Progenitor cell of endocrine pancreas (in vitro differentiated cells): ENCODE data around the gene SCART1. TPM values are rescaled to one million over a fixed set of nuclear protein-coding genes. Genes with fewer than 3 reads are reported as not detected.

Source experiments
- DNase-seq: peaks from one replicate; pipeline ENCODE4 v3.0.0; 2021; ENCODE audit warnings: low spot score; ENCODE audit not compliant: unreplicated experiment
- H3K27ac Mint-ChIP-seq: 2 replicates; pipeline ENCODE4 v1.8.0; 2021; ENCODE audit warnings: mild to moderate bottlenecking, moderate library complexity, mixed read lengths
- H3K27me3 Mint-ChIP-seq: 2 replicates; pipeline ENCODE4 v1.8.0; 2021; ENCODE audit warnings: mixed read lengths
- H3K36me3 Mint-ChIP-seq: 2 replicates; pipeline ENCODE4 v1.8.0; 2022; ENCODE audit warnings: mixed read lengths; ENCODE audit not compliant: insufficient read depth
- H3K4me1 Mint-ChIP-seq: 2 replicates; pipeline ENCODE4 v1.8.0; 2021; ENCODE audit warnings: low read depth, mixed read lengths
- H3K4me3 Mint-ChIP-seq: 2 replicates; pipeline ENCODE4 v1.8.0; 2021; ENCODE audit warnings: low read depth, mild to moderate bottlenecking, moderate library complexity, mixed read lengths
- H3K9me3 Mint-ChIP-seq: 2 replicates; pipeline ENCODE4 v1.8.0; 2021; ENCODE audit warnings: low read depth, mixed read lengths
- total RNA-seq: library from RNA; stranded (reverse); gene quantifications from 2 replicates; pipeline ENCODE4 v1.2.1, GENCODE V29; 2021
- TF ChIP-seq, protein P1 (sequence below): fragments of 200-600 bp; sonication (generic); IDR thresholded peaks from one replicate; pipeline ENCODE4 v1.5.0; 2021; ENCODE audit warnings: antibody characterized with exemption, mild to moderate bottlenecking; ENCODE audit not compliant: unreplicated experiment

The SCART1 gene
- total RNA-seq, 1 donor from 2014 or later, result 1.7 TPM

DNA sequence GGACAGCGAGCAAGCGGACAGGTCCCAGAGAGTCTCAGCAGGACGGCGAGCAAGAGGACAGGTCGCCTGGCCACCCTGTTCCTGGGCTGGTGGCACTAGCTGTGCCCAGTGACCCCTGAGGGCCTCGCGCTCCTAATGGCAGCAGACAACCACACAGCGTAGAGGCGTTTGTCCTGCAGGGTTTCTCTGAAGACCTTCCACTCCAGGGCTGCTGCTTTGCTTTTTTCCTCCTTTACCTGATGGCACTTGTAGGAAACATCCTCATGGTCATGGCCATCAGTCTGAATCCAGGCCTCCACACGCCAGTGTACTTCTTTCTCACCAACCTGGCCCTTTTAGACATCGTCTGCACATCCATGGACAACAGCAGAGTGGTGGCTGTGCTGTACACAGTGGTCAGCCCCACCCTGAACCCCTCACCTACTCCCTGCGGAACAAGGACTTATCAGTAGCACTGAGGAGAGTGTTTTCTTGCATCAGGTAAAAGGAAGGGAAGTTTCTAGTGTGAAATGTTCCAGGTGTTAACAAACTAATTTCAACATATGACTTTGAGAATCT lies 27.4 kb downstream of the SCART1 start:
- Mint-ChIP-seq H3K36me3 (peaks cover 2% of the 10 kb centered on the region), H3K4me3 (no peak overlapping the region), H3K27me3 (no peaks in the 10 kb centered on the region), H3K27ac (no peak overlapping the region), H3K9me3 (peaks cover 47% of the 10 kb centered on the region), H3K4me1 (no peaks in the 10 kb centered on the region)
- TF ChIP-seq, protein P1, sequence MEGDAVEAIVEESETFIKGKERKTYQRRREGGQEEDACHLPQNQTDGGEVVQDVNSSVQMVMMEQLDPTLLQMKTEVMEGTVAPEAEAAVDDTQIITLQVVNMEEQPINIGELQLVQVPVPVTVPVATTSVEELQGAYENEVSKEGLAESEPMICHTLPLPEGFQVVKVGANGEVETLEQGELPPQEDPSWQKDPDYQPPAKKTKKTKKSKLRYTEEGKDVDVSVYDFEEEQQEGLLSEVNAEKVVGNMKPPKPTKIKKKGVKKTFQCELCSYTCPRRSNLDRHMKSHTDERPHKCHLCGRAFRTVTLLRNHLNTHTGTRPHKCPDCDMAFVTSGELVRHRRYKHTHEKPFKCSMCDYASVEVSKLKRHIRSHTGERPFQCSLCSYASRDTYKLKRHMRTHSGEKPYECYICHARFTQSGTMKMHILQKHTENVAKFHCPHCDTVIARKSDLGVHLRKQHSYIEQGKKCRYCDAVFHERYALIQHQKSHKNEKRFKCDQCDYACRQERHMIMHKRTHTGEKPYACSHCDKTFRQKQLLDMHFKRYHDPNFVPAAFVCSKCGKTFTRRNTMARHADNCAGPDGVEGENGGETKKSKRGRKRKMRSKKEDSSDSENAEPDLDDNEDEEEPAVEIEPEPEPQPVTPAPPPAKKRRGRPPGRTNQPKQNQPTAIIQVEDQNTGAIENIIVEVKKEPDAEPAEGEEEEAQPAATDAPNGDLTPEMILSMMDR, result no peak
- no peak for DNase-seq

DNA sequence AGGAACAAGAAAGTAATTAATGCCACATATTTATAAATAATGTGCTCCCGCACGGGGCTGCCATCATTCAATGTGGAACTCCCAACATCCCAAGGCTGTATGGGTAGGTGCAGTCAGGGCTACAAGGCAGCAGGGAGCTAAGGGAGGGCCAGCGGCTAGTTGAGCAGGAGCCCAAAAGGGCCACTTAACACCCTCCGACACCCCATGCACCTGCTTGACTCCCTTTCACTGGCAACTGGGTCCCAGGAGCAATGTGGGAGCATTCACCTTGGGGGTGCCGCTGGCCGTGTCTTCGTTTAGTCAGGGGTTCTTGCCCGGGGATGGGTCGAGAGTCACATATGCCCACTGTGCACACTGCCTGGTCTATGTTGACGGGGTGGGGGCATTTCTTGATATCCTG lies 27.9 kb downstream of the SCART1 start:
- Mint-ChIP-seq H3K36me3 (peaks cover 2% of the 10 kb centered on the region), H3K27me3 (no peaks in the 10 kb centered on the region), H3K9me3 (peaks cover 46% of the 10 kb centered on the region), H3K27ac (no peak overlapping the region), H3K4me3 (no peak overlapping the region), H3K4me1 (no peaks in the 10 kb centered on the region)
- DNase-seq, result no peak
- TF ChIP-seq, protein P1, result no peak

DNA sequence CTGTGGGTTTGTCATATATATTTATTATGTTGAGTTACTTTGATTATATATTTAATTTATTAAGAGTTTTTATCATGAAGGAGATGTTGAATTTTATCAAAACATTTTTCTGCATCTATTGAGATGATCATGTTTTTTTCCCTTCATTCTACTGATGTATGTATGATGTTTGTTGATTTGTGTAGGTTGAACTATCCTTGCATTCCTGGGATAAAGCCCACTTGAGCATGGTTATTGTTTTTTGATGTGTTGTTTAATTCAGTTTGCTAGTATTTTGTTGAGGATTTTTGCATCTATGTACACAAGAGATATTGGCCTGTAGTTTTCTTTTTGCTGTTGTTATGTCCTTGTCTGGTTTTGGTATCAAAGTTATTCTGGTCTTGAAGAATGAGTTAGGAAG lies 31.1 kb downstream of the SCART1 start:
- no peaks in the 10 kb centered on the region for H3K27me3 Mint-ChIP-seq
- H3K4me3 Mint-ChIP-seq, result no peak overlapping the region
- H3K9me3 Mint-ChIP-seq, result peaks cover 67% of the 10 kb centered on the region
- H3K4me1 Mint-ChIP-seq, result no peaks in the 10 kb centered on the region
- DNase-seq, result no peak
- no peak overlapping the region for H3K27ac Mint-ChIP-seq
- TF ChIP-seq, protein P1, result no peak
- H3K36me3 Mint-ChIP-seq, result peaks cover 2% of the 10 kb centered on the region

DNA sequence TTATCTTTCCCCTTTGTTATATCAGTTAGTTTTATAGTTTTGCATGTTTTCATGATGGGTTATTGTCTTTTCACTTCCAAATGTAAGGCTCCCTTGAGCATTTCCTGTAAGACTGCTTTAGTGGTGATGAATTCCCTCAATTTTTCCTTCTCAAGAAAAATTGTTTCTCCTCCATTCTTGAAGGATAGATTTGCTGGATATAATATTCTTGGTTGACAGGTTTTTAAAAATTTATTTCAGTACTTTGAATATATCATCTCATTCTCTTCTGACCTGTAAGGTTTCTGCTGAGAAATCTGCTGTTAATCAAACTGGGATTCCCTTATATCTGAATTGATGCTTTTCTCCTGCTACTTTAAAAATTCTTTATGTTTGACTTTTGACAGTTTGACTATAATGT lies 33.3 kb downstream of the SCART1 start:
- Mint-ChIP-seq H3K27me3 (no peaks in the 10 kb centered on the region), H3K27ac (no peak overlapping the region), H3K4me1 (no peaks in the 10 kb centered on the region), H3K36me3 (peaks cover 2% of the 10 kb centered on the region), H3K4me3 (no peak overlapping the region), H3K9me3 (peaks cover 71% of the 10 kb centered on the region)
- no peak for DNase-seq
- TF ChIP-seq, protein P1, result no peak

DNA sequence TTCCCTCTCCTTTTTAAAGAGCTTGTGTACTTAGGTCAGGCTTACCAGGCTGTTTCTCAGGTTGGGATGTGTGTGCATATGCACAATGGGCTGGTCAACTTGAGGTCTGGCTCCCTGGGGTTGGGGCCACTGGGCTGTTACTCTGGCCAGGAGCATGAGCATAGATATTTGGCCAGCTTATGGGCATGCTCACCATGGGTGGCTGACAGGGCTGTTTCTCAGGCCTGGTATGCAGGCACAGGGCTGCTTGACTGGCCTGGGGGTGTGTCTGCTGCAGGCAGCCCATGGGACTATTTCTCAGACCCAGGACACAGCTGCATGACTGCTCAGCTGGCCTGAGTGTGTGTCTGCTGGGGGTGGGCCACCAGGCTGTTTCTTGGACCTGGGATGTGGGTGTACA lies 34.6 kb downstream of the SCART1 start:
- H3K27ac Mint-ChIP-seq, result no peak overlapping the region
- H3K36me3 Mint-ChIP-seq, result no peaks in the 10 kb centered on the region
- no peaks in the 10 kb centered on the region for H3K27me3 Mint-ChIP-seq
- peaks cover 64% of the 10 kb centered on the region for H3K9me3 Mint-ChIP-seq
- TF ChIP-seq, protein P1, result no peak
- no peaks in the 10 kb centered on the region for H3K4me1 Mint-ChIP-seq
- no peak overlapping the region for H3K4me3 Mint-ChIP-seq
- no peak for DNase-seq
